NB4 (cell line): ENCODE results near the gene FKBP9.

ENCODE experiments used
- DNase-seq: peaks from one replicate; pipeline ENCODE4 v3.0.0; 2010; ENCODE audit warnings: low read depth
- H3K4me3 ChIP-seq: one replicate; pipeline ENCODE4 v1.5.1; 2011; ENCODE audit warnings: mild to moderate bottlenecking, low read depth, low read length, moderate library complexity
- CTCF ChIP-seq: IDR thresholded peaks from one replicate; pipeline ENCODE4 v1.5.1; 2012; ENCODE audit warnings: low read depth, low read length
- MYC ChIP-seq: IDR thresholded peaks from 2 replicates; pipeline ENCODE4 v1.6.1; 2011; ENCODE audit warnings: low read depth, low read length
- POLR2A ChIP-seq: IDR thresholded peaks from 2 replicates; pipeline ENCODE4 v1.6.1; 2011; ENCODE audit warnings: mild to moderate bottlenecking; ENCODE audit not compliant: insufficient read length; ENCODE audit errors: extremely low read depth
- TF ChIP-seq, protein P1 (sequence below): IDR thresholded peaks from 2 replicates; pipeline ENCODE4 v1.6.1; 2011; ENCODE audit warnings: low read depth, low read length

Gene FKBP9

DNA sequence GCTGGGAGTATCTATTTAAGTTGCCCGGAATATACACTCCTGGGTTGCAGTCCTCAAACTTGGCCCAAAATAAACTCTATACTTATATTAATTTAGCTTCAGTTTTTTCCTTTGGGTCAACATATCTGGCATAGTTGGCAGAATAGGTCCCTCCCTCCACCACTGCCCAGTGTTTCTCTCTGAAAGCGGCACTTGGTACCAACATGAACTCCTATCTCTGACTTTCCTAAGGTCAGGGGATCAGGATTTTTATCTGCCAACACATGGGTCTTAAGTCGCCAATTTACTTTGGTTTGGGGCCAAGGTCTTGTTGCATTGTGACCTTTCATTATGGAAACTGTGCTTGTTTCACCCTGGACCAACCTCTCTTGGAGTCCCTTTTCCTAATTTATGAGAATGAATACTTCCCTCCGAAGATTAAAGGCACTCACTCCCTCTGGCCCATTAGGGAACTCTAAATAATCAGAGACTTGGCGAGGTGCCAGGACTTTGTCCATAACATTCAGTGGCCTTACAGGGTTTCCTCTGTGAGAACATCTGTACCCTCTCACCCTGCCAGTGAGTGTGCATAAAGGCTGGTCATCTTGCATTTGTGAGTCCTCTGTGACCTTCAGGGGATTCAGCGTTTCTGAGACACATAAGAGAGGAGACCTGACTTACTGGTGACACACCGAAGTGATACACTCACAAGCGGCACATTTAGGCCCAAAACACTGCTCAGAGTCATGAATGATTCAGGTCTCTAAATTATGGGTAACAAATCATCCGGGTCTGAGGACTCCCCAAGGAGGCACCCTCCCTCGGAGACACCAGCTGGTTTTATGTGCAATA is 19.7 kb upstream of the FKBP9 start:
- no peak overlapping the region for H3K4me3 ChIP-seq
- peak; percentile 32 for DNase-seq
- TF ChIP-seq MYC: no peak
- TF ChIP-seq POLR2A: no peak
- no peak for TF ChIP-seq CTCF
- TF ChIP-seq, protein P1, sequence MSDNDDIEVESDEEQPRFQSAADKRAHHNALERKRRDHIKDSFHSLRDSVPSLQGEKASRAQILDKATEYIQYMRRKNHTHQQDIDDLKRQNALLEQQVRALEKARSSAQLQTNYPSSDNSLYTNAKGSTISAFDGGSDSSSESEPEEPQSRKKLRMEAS: no peak

- H3K4me3 ChIP-seq: peak overlapping the region; percentile 87
Measured at GRCh38 chr7:32941181-32941580, 16.1 kb upstream of the FKBP9 start.

GRCh38 chr7:32941681-32942414 is 15.4 kb upstream of the FKBP9 start:
- no peak for TF ChIP-seq MYC
- DNase-seq: peak; percentile 57
- H3K4me3 ChIP-seq: peak overlapping the region; percentile 87

More at GRCh38 chr7:32941181-32941580, 16.1 kb upstream of the FKBP9 start:
- no peak for DNase-seq
- TF ChIP-seq, protein P1: no peak
- TF ChIP-seq MYC (no peak), CTCF (no peak)

DNA sequence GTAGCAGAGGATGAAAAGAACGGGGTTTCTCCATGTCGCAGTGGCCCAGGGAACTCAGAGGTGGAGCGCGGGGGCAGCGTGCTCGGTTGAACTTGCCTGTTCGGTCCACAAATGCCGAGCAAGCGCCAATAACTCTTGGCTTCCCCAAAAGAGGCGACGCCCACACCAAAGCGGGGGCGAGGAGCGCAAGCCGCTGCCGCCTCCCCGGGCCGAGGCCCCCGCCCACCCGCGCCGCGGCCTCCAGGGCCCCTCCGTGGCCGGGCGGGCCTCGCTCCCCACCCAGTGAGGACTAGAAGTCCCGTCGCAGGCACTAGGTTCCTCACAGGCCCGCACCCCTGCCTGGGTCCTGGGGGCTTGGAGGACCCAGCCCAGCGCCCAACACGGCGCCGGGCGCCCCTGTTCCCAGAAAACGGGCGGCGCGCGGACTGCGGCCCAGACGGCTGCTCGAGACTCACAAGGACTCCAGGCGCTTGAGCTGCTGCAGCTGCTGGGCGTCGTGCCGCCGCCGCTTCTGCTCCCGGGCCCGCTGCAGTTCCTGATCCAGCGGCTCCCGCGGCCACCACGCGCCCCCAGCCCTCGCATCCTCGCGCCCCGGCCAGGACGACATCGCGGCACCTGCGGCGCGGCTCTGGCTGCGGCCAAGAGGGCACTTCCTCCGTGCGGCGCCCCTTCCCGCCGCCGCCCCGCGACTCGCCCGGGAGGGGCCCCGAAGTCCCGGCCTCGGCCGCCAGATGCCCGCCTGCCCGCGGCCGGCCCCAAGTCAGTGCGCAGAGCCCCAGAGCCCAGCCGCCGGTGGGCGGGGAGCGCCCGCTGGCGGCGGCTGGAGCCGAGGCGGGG is 14.6 kb upstream of the FKBP9 start:
- peak; percentile 93 for DNase-seq
- TF ChIP-seq, protein P1: peak; percentile 58
- TF ChIP-seq MYC (peak; percentile 78), POLR2A (peak; percentile 35), CTCF (peak; percentile 58)
- peak overlapping the region; percentile 87 for H3K4me3 ChIP-seq

GRCh38 chr7:32943252-32944030 is 13.8 kb upstream of the FKBP9 start:
- TF ChIP-seq MYC: no peak
- no peak for TF ChIP-seq POLR2A
- TF ChIP-seq, protein P1: no peak
- no peak for TF ChIP-seq CTCF
- H3K4me3 ChIP-seq: peak overlapping the region; percentile 40
- no peak for DNase-seq
